ENCODE results near the gene CYGB.

CYGB gene

GRCh38 chr17:76478730-76479514 lies 58.6 kb downstream of the CYGB start:
- no peak for DNase-seq (ENCODE audit: low spot score)

GRCh38 chr17:76478097-76478496 lies 59.4 kb downstream of the CYGB start:
- DNase-seq (ENCODE audit: low spot score) = no peak

- DNase-seq (ENCODE audit: low spot score) = no peak
These were observed 59.9 kb downstream of the CYGB start for GRCh38 chr17:76477576-76477975.
